A549 (cell line): ENCODE measurements around the gene LRGUK. TPM values are rescaled to one million over a fixed set of nuclear protein-coding genes. Genes with fewer than 3 reads are reported as not detected.
A peak's percentile ranks its signal among the peaks of the same experiment; 100 is the strongest.

Experiments used
- ATAC-seq, 2 experiments: fragments of 200-7000 bp in 1 of 2; fragments of >200 bp in 1 of 2; cut with Nextera tagmentation in 1 of 2; cut with Tn5 transposase in 1 of 2; 3 replicates each; pipeline versions ENCODE4 v1.8.0 to v1.9.1; 2018 to 2020; ENCODE audit warnings: mild to moderate bottlenecking in 1 of 2, moderate library complexity in 1 of 2
- CTCF ChIA-PET: fragments of 300-600 bp; sonication (Branson Sonifier 250); formaldehyde crosslinking; extraction: SDS; loops from one replicate; lab custom pipeline; 2021; ENCODE audit warnings: antibody characterized with exemption, inconsistent platforms; lab: Yijun Ruan, JAX
- POLR2A ChIA-PET: fragments of 350-600 bp; formaldehyde crosslinking; extraction: SDS; loops from one replicate; lab custom pipeline; 2021; ENCODE audit warnings: antibody characterized with exemption, inconsistent platforms; lab: Yijun Ruan, JAX
- DNase-seq, 2 experiments: peaks; one replicate each; pipeline versions ENCODE4 v3.0.0 to v3.0.0-alpha.2; 2011 to 2016; ENCODE audit warnings: low read depth in 1 of 2, low spot score in 1 of 2
- FAIRE-seq: peaks from 2 replicates; lab custom pipeline; 2011; peaks lifted over from hg19 to GRCh38; lab: Jason Lieb, UNC
- H3K27ac ChIP-seq, 2 experiments: fragments of >200 bp; sonication (Bioruptor Twin); formaldehyde crosslinking; 3 replicates each; pipeline ENCODE4 v1.5.1; 2016 to 2017
- H3K4me1 ChIP-seq: fragments of >200 bp; sonication (Bioruptor Twin); formaldehyde crosslinking; 3 replicates; pipeline ENCODE4 v1.6.1; 2016
- H3K4me2 ChIP-seq: fragments of >200 bp; sonication (Bioruptor Twin); formaldehyde crosslinking; 3 replicates; pipeline ENCODE4 v1.6.1; 2016
- H3K4me3 ChIP-seq: fragments of >200 bp; sonication (Bioruptor Twin); formaldehyde crosslinking; 3 replicates; pipeline ENCODE4 v1.5.1; 2016
- H3K9me3 ChIP-seq: fragments of >200 bp; sonication (Bioruptor Twin); formaldehyde crosslinking; 3 replicates; pipeline ENCODE4 v1.6.1; 2016
- BCL3 ChIP-seq: fragments of >200 bp; sonication (Bioruptor Twin); formaldehyde crosslinking; IDR thresholded peaks from 3 replicates; pipeline ENCODE4 v1.6.1; 2016
- CBX8 ChIP-seq: fragments of 200-600 bp; sonication (generic); IDR thresholded peaks from 2 replicates; pipeline ENCODE4 v1.6.1; 2016
- CEBPB ChIP-seq, 2 experiments: fragments of >200 bp in 1 of 2; sonication (Bioruptor Twin) in 1 of 2; formaldehyde crosslinking in 1 of 2; IDR thresholded peaks; 2 replicates each; pipeline ENCODE4 v1.6.1; 2012 to 2016
- CHD2 ChIP-seq: fragments of 150-350 bp; IDR thresholded peaks from 2 replicates; pipeline ENCODE4 v1.6.1; 2014; ENCODE audit warnings: low read length; ENCODE audit not compliant: partially characterized antibody
- CHD4 ChIP-seq: fragments of 200-600 bp; sonication (generic); IDR thresholded peaks from 2 replicates; pipeline ENCODE4 v1.6.1; 2016; ENCODE audit warnings: antibody characterized with exemption, mild to moderate bottlenecking, borderline replicate concordance
- CTCF ChIP-seq: fragments of >200 bp; sonication (Bioruptor Twin); formaldehyde crosslinking; IDR thresholded peaks from 3 replicates; pipeline ENCODE4 v1.5.1; 2016
- E2F6 ChIP-seq: IDR thresholded peaks from 2 replicates; pipeline ENCODE4 v1.6.1; 2012; ENCODE audit warnings: low read depth, borderline replicate concordance
- EP300 ChIP-seq, 2 experiments: fragments of >200 bp; sonication (Bioruptor Twin); formaldehyde crosslinking; IDR thresholded peaks; 2 replicates in 1 of 2; 3 replicates in 1 of 2; pipeline ENCODE4 v1.6.1; 2016 to 2017
- ESRRA ChIP-seq: fragments of 150-350 bp; IDR thresholded peaks from 2 replicates; pipeline ENCODE4 v1.6.1; 2014; ENCODE audit warnings: mild to moderate bottlenecking, low read length, borderline replicate concordance
- FOSB ChIP-seq: fragments of 250-450 bp; sonication (Bioruptor Pico); IDR thresholded peaks from 2 replicates; pipeline ENCODE4 v1.5.0; 2020; ENCODE audit warnings: mild to moderate bottlenecking, moderate library complexity
- FOSL2 ChIP-seq, 2 experiments: fragments of 450-650 bp in 1 of 2; fragments of >200 bp in 1 of 2; sonication (Bioruptor Twin) in 1 of 2; formaldehyde crosslinking; IDR thresholded peaks; 2 replicates each; pipeline versions ENCODE4 v1.5.0 to v1.6.1; 2016 to 2020; ENCODE audit warnings: mild to moderate bottlenecking in 1 of 2, moderate library complexity in 1 of 2
- FOXS1 ChIP-seq: fragments of 250-450 bp; sonication (Bioruptor Pico); IDR thresholded peaks from 2 replicates; pipeline ENCODE4 v1.5.0; 2020; ENCODE audit warnings: mild to moderate bottlenecking, moderate library complexity
- GATA3 ChIP-seq: IDR thresholded peaks from 2 replicates; pipeline ENCODE4 v1.6.1; 2012; ENCODE audit warnings: borderline replicate concordance
- HEYL ChIP-seq: fragments of 250-450 bp; sonication (Bioruptor Pico); IDR thresholded peaks from 2 replicates; pipeline ENCODE4 v1.8.0; 2021; ENCODE audit warnings: mild to moderate bottlenecking, moderate library complexity
- HOXA7 ChIP-seq: fragments of 250-450 bp; sonication (Bioruptor Pico); IDR thresholded peaks from 2 replicates; pipeline ENCODE4 v1.5.0; 2020; ENCODE audit warnings: mild to moderate bottlenecking, moderate library complexity
- HOXB13 ChIP-seq: fragments of 250-450 bp; sonication (Bioruptor Pico); IDR thresholded peaks from 2 replicates; pipeline ENCODE4 v1.5.0; 2020; ENCODE audit warnings: low read depth, mild to moderate bottlenecking, moderate library complexity
- JUN ChIP-seq, 2 experiments: fragments of >200 bp; sonication (Bioruptor Twin); formaldehyde crosslinking; IDR thresholded peaks; 2 replicates in 1 of 2; 3 replicates in 1 of 2; pipeline ENCODE4 v1.6.1; 2016 to 2017
- JUNB ChIP-seq: fragments of >200 bp; sonication (Bioruptor Twin); formaldehyde crosslinking; IDR thresholded peaks from 2 replicates; pipeline ENCODE4 v1.6.1; 2016
- MAFK ChIP-seq: fragments of 450-650 bp; IDR thresholded peaks from 2 replicates; pipeline ENCODE4 v1.6.1; 2014; ENCODE audit not compliant: partially characterized antibody
- NPAS2 ChIP-seq: fragments of 250-450 bp; sonication (Bioruptor Pico); IDR thresholded peaks from 2 replicates; pipeline ENCODE4 v1.8.0; 2022; ENCODE audit warnings: mild to moderate bottlenecking, moderate library complexity, borderline replicate concordance
- POLR2A ChIP-seq: IDR thresholded peaks from 2 replicates; pipeline ENCODE4 v1.6.1; 2012; ENCODE audit warnings: mild to moderate bottlenecking, low read length
- POLR2AphosphoS2 ChIP-seq: conservative IDR thresholded peaks from 2 replicates; pipeline ENCODE4 v1.6.1; 2012; ENCODE audit warnings: low read length, improper control_type of control experiment, inconsistent platforms
- SREBF2 ChIP-seq: fragments of 450-650 bp; IDR thresholded peaks from 2 replicates; pipeline ENCODE4 v1.6.1; 2014; ENCODE audit warnings: mild to moderate bottlenecking, moderate library complexity
- TP53 ChIP-seq: fragments of 250-450 bp; sonication (Bioruptor Pico); IDR thresholded peaks from 2 replicates; pipeline ENCODE4 v1.5.0; 2021; ENCODE audit warnings: mild to moderate bottlenecking, moderate library complexity
- USF2 ChIP-seq: fragments of 450-650 bp; IDR thresholded peaks from 2 replicates; pipeline ENCODE4 v1.6.1; 2014; ENCODE audit warnings: antibody characterized with exemption
- ZC3H11A ChIP-seq: fragments of 450-650 bp; IDR thresholded peaks from 2 replicates; pipeline ENCODE4 v1.6.1; 2014; ENCODE audit warnings: antibody characterized with exemption, mild to moderate bottlenecking
- ZFP36 ChIP-seq: fragments of 450-650 bp; IDR thresholded peaks from 2 replicates; pipeline ENCODE4 v1.6.1; 2014; ENCODE audit warnings: borderline replicate concordance; ENCODE audit not compliant: partially characterized antibody
- ZNF302 ChIP-seq: fragments of 250-450 bp; sonication (Bioruptor Pico); IDR thresholded peaks from 2 replicates; pipeline ENCODE4 v1.9.0; 2021; ENCODE audit warnings: inconsistent platforms, mild to moderate bottlenecking, moderate library complexity
- WGBS: methylation state at CpG from one replicate; pipeline ENCODE4 v1.1.6; 2017; ENCODE audit errors: missing lambda C conversion rate; 5-methylcytosine and 5-hydroxymethylcytosine counted together
- polyA plus RNA-seq, 4 experiments: library from polyadenylated mRNA; depleted of rRNA in 3 of 4; stranded (reverse); fragments of >200 nt; fragmentation: RNase III in 1 of 4; extraction: RNeasy Plus Mini Kit Qiagen cat#74134 plus additional on column Dnase treatment in 1 of 4; gene quantifications; 2 replicates in 3 of 4; 3 replicates in 1 of 4; pipeline ENCODE4 v1.2.3, GENCODE V29; 2011 to 2017

LRGUK gene
- polyA plus RNA-seq, 2 of the 4 experiments (the other 2 are of a cell fraction), result 0.28 to 0.32 TPM

- no peak overlapping the region for H3K4me3 ChIP-seq
- H3K4me1 ChIP-seq, result no peaks in the 10 kb centered on the region
- DNase-seq (no peak), ATAC-seq (no peak), FAIRE-seq (peak; percentile 39)
- TF ChIP-seq HOXA7, result no peak
- no peak for TF ChIP-seq CTCF
- TF ChIP-seq CHD4, result no peak
- TF ChIP-seq SREBF2, result no peak
- TF ChIP-seq FOSL2 (IDR thresholded peaks at IDR 0.05), result no peak
- TF ChIP-seq FOSL2 (CRISPR knock-in tag; IDR thresholded peaks at IDR 0.05), result no peak
- ChIA-PET POLR2A (no interaction called here), CTCF (interaction anchor here (0.6 to 1.6 kb wide), 4 partner anchors 47 to 233 kb away, joined by 3 to 5 read pairs (median 4); no protein-coding TSS in a partner anchor)
- H3K4me2 ChIP-seq, result no peak overlapping the region
- H3K9me3 ChIP-seq, result no peaks in the 10 kb centered on the region
- 39% methylated on average over 1 of the region's 1 CpG for WGBS
- no peak overlapping the region for H3K27ac ChIP-seq
Observed at GRCh38 chr7:134187893-134188292, 60.8 kb downstream of the LRGUK start.

GRCh38 chr7:134188311-134188710, 61.2 kb downstream of the LRGUK start:
- no peaks in the 10 kb centered on the region for H3K4me1 ChIP-seq
- FAIRE-seq (peak; percentile 73), DNase-seq (no peak), ATAC-seq (no peak)
- no peaks in the 10 kb centered on the region for H3K9me3 ChIP-seq
- no peak overlapping the region for H3K27ac ChIP-seq
- H3K4me2 ChIP-seq, result no peak overlapping the region
- POLR2A ChIA-PET, result no interaction called here
- 65% methylated on average over 4 of the region's 4 CpGs for WGBS
- no peak overlapping the region for H3K4me3 ChIP-seq
- TF ChIP-seq HEYL (no peak), USF2 (no peak), ZFP36 (no peak), CBX8 (no peak), NPAS2 (CRISPR knock-in tag) (no peak), JUNB (no peak), EP300 (IDR thresholded peaks at IDR 0.05) (no peak), HOXA7 (no peak)
- CTCF ChIA-PET, result interaction anchor here (0.6 to 1.6 kb wide), 3 partner anchors 47 to 233 kb away, joined by 3 to 5 read pairs (median 4); no protein-coding TSS in a partner anchor

DNA sequence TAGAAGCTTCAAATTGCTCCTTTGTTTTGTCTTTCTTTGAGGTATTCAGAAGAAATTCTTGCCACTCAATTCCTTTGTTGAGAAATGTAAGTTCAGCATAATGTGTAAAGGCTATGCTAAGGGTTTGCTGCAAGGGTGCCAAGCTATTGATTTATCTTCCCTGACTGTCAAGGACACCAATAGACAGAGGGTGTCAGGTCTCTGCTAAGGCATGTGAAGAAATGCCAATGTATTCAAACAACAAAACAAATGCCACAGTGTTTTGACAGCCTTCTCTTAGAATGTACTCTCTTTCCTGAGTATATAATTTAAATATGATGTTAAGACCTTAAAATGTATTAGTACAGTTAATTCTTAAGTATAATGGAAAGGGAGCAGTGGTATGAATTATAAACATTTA, 62.4 kb downstream of the LRGUK start:
- FAIRE-seq (no peak), DNase-seq (no peak)

DNA sequence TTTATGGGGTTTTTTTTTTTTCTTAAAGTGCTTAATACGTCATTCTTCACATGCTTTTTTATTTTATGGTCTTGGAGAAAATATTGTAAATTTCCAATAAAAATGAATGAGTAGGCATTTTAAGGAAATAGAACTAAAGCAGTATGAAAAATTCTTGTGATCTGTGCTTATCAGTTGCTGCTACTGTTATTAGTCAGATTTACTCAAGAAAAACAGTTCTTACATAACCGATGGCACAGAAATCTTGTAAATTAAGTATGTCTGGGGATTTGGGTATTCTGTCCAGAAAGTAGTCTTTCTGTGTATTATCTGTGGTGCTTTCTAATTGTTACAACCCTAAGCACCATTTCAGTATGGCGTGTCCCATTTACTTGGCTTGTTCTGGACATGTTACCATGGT, 64.7 kb downstream of the LRGUK start:
- Histone ChIP-seq H3K4me2 (no peak overlapping the region), H3K27ac (no peak overlapping the region), H3K4me3 (no peak overlapping the region), H3K9me3 (no peaks in the 10 kb centered on the region), H3K4me1 (no peaks in the 10 kb centered on the region)
- CTCF ChIA-PET, result no interaction called here
- POLR2A ChIA-PET, result no interaction called here
- 69% methylated on average over 3 of the region's 3 CpGs for WGBS
- no peak for FAIRE-seq
- DNase-seq, result no peak
- no peak for ATAC-seq
- TF ChIP-seq POLR2A (no peak), BCL3 (no peak), E2F6 (no peak), MAFK (no peak), EP300 (IDR thresholded peaks at IDR 0.05) (no peak), ZNF302 (CRISPR knock-in tag) (no peak), TP53 (no peak), CHD2 (no peak), HOXB13 (CRISPR knock-in tag) (no peak), ZC3H11A (no peak), CEBPB (IDR thresholded peaks at IDR 0.05) (no peak), HOXA7 (no peak), GATA3 (no peak), FOXS1 (no peak), POLR2AphosphoS2 (no peak), ESRRA (no peak), FOSB (CRISPR knock-in tag) (no peak)

More for the DNA sequence above, 62.4 kb downstream of the LRGUK start:
- Histone ChIP-seq H3K4me2 (no peak overlapping the region), H3K4me3 (no peak overlapping the region), H3K9me3 (no peaks in the 10 kb centered on the region), H3K4me1 (no peaks in the 10 kb centered on the region), H3K27ac (no peak overlapping the region)
- ATAC-seq, result no peak
- POLR2A ChIA-PET, result no interaction called here
- TF ChIP-seq JUN (IDR thresholded peaks at IDR 0.05), result no peak
- TF ChIP-seq ZFP36, result no peak
- no peak for TF ChIP-seq ZNF302 (CRISPR knock-in tag)
- TF ChIP-seq, all 56 proteins: peak for 0
- CTCF ChIA-PET, result interaction anchor here (1.5 kb wide), 1 partner anchor 168 kb away, joined by 3 read pairs; no protein-coding TSS in a partner anchor
